Measurements from ENCODE around the gene ST3GAL3. TPM values are rescaled to one million over a fixed set of nuclear protein-coding genes. Genes with fewer than 3 reads are reported as not detected.

The ST3GAL3 gene
- total RNA-seq, 1 experiment from 2014 or later, result 8.6 TPM

GRCh38 chr1:43958351-43959255 is 251.3 kb downstream of the ST3GAL3 start:
- ChIA-PET CTCF (interaction anchor here (1.2 to 1.6 kb wide), 3 partner anchors 11 to 22 kb away, joined by 3 read pairs; partner anchors contain the start of gene DPH2), POLR2A (no interaction called here)
- no peak overlapping the region for H3K4me3 Mint-ChIP-seq
- H3K27ac Mint-ChIP-seq, result no peak overlapping the region
- H3K9me3 Mint-ChIP-seq, result no peaks in the 10 kb centered on the region
- H3K4me1 Mint-ChIP-seq, result peaks cover 2% of the 10 kb centered on the region
- DNase-seq (ENCODE audit: low spot score) (no peak), ATAC-seq (no peak)
- no peak for TF ChIP-seq OVOL2 (CRISPR knock-in tag; IDR thresholded peaks at IDR 0.05; ENCODE audit: borderline replicate concordance)
- TF ChIP-seq ZNF317 (CRISPR knock-in tag; IDR thresholded peaks at IDR 0.05; ENCODE audit: borderline replicate concordance, low read depth), result no peak
- no peak for TF ChIP-seq TEAD1 (CRISPR knock-in tag; IDR thresholded peaks at IDR 0.05)
- no peak for TF ChIP-seq IRF2 (CRISPR knock-in tag; IDR thresholded peaks at IDR 0.05; ENCODE audit: borderline replicate concordance, low read depth)
- TF ChIP-seq SP1 (CRISPR knock-in tag; conservative IDR thresholded peaks at IDR 0.05), result no peak
- no peak for TF ChIP-seq GRHL2 (CRISPR knock-in tag; IDR thresholded peaks at IDR 0.05; ENCODE audit: insufficient replicate concordance, severe bottlenecking)
- no peak for TF ChIP-seq RELA (CRISPR knock-in tag; IDR thresholded peaks at IDR 0.05; ENCODE audit: borderline replicate concordance)
- TF ChIP-seq AFF4 (CRISPR knock-in tag; IDR thresholded peaks at IDR 0.05; ENCODE audit: borderline replicate concordance), result no peak
- no peak for TF ChIP-seq ARID4B (CRISPR knock-in tag; IDR thresholded peaks at IDR 0.05; ENCODE audit: borderline replicate concordance)
- TF ChIP-seq PRRX2 (CRISPR knock-in tag; IDR thresholded peaks at IDR 0.05), result no peak
- TF ChIP-seq, protein P1, sequence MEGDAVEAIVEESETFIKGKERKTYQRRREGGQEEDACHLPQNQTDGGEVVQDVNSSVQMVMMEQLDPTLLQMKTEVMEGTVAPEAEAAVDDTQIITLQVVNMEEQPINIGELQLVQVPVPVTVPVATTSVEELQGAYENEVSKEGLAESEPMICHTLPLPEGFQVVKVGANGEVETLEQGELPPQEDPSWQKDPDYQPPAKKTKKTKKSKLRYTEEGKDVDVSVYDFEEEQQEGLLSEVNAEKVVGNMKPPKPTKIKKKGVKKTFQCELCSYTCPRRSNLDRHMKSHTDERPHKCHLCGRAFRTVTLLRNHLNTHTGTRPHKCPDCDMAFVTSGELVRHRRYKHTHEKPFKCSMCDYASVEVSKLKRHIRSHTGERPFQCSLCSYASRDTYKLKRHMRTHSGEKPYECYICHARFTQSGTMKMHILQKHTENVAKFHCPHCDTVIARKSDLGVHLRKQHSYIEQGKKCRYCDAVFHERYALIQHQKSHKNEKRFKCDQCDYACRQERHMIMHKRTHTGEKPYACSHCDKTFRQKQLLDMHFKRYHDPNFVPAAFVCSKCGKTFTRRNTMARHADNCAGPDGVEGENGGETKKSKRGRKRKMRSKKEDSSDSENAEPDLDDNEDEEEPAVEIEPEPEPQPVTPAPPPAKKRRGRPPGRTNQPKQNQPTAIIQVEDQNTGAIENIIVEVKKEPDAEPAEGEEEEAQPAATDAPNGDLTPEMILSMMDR (IDR thresholded peaks at IDR 0.05), result no peak
- no peak for TF ChIP-seq GABPB1 (CRISPR knock-in tag; IDR thresholded peaks at IDR 0.05)
- TF ChIP-seq, protein P2, sequence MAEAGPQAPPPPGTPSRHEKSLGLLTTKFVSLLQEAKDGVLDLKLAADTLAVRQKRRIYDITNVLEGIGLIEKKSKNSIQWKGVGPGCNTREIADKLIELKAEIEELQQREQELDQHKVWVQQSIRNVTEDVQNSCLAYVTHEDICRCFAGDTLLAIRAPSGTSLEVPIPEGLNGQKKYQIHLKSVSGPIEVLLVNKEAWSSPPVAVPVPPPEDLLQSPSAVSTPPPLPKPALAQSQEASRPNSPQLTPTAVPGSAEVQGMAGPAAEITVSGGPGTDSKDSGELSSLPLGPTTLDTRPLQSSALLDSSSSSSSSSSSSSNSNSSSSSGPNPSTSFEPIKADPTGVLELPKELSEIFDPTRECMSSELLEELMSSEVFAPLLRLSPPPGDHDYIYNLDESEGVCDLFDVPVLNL (CRISPR knock-in tag; IDR thresholded peaks at IDR 0.05; ENCODE audit: borderline replicate concordance, low read depth), result no peak
- no peak for TF ChIP-seq ZBTB21 (CRISPR knock-in tag; IDR thresholded peaks at IDR 0.05; ENCODE audit: borderline replicate concordance)
- peaks cover 8% of the 10 kb centered on the region; the same call in 1 of the 2 replicates for H3K36me3 Mint-ChIP-seq
- H3K27me3 Mint-ChIP-seq (ENCODE audit: low read depth), result no peaks in the 10 kb centered on the region

Data from WTC11 (cell line).